Smooth muscle cell (in vitro differentiated cells): Measurements from ENCODE around the gene CKLF. TPM values are rescaled to one million over a fixed set of nuclear protein-coding genes. Genes with fewer than 3 reads are reported as not detected.

Source experiments
- DNase-seq: peaks from one replicate; lab custom pipeline; 2025; ENCODE audit not compliant: unreplicated experiment; lab: John Stamatoyannopoulos, UW
- H2AFZ ChIP-seq: fragments of 200-600 bp; sonication (generic); 2 replicates; pipeline ENCODE4 v1.6.0; 2016; ENCODE audit warnings: antibody characterized with exemption, low read depth, mild to moderate bottlenecking
- H3F3A ChIP-seq: fragments of 200-600 bp; sonication (generic); 2 replicates; pipeline ENCODE4 v1.6.0; 2017; ENCODE audit warnings: antibody characterized with exemption, low read depth
- H3K27ac ChIP-seq: fragments of 200-600 bp; sonication (generic); 2 replicates; pipeline ENCODE4 v1.5.1; 2016; ENCODE audit warnings: low read depth, mild to moderate bottlenecking
- H3K27me3 ChIP-seq: fragments of 200-600 bp; sonication (generic); 2 replicates; pipeline ENCODE4 v1.6.1; 2016; ENCODE audit warnings: low read depth, mild to moderate bottlenecking
- H3K36me3 ChIP-seq: fragments of 200-600 bp; sonication (generic); 2 replicates; pipeline ENCODE4 v1.5.1; 2016; ENCODE audit warnings: low read depth
- H3K4me1 ChIP-seq: fragments of 200-600 bp; sonication (generic); 2 replicates; pipeline ENCODE4 v1.5.1; 2016; ENCODE audit warnings: low read depth
- H3K4me2 ChIP-seq: fragments of 200-600 bp; sonication (generic); 2 replicates; pipeline ENCODE4 v1.6.0; 2016; ENCODE audit warnings: mild to moderate bottlenecking
- H3K4me3 ChIP-seq: fragments of 200-600 bp; sonication (generic); 2 replicates; pipeline ENCODE4 v1.5.1; 2016; ENCODE audit warnings: mild to moderate bottlenecking
- H3K79me2 ChIP-seq: fragments of 200-600 bp; sonication (generic); 2 replicates; pipeline ENCODE4 v1.6.0; 2016; ENCODE audit warnings: low read depth, mild to moderate bottlenecking
- H3K9ac ChIP-seq: fragments of 200-600 bp; sonication (generic); 2 replicates; pipeline ENCODE4 v1.6.0; 2016; ENCODE audit warnings: low read depth
- H3K9me3 ChIP-seq: fragments of 200-600 bp; sonication (generic); replicated peaks from 2 replicates; pipeline ENCODE4 v1.5.1; 2016; ENCODE audit warnings: low read depth
- H4K20me1 ChIP-seq: fragments of 200-600 bp; sonication (generic); 2 replicates; pipeline ENCODE4 v1.6.0; 2016; ENCODE audit warnings: low read depth
- WGBS: methylation state at CpG from one replicate; pipeline ENCODE4 v1.1.7; 2016; ENCODE audit warnings: low lambda C conversion rate; 5-methylcytosine and 5-hydroxymethylcytosine counted together
- polyA plus RNA-seq: library from polyadenylated mRNA; unstranded; fragments of >200 nt; fragmentation: Nextera tagmentation; extraction: Ambion mirVana; gene quantifications from 2 replicates; pipeline ENCODE4 v1.2.1, GENCODE V29; 2016
- total RNA-seq: library from RNA; depleted of rRNA; stranded (reverse); fragments of >200 nt; gene quantifications from 2 replicates; pipeline ENCODE4 v1.2.3, GENCODE V29; 2014
- TF ChIP-seq, protein P1 (sequence below): fragments of 200-600 bp; sonication (generic); IDR thresholded peaks from 2 replicates; pipeline ENCODE4 v1.5.1; 2017; ENCODE audit warnings: borderline replicate concordance, mild to moderate bottlenecking, antibody characterized with exemption; ENCODE audit not compliant: insufficient read depth, poor library complexity, severe bottlenecking

Gene CKLF
- total and polyA plus RNA-seq, 2 experiments from 2014 or later = 61.5 to 78.1 TPM

DNA sequence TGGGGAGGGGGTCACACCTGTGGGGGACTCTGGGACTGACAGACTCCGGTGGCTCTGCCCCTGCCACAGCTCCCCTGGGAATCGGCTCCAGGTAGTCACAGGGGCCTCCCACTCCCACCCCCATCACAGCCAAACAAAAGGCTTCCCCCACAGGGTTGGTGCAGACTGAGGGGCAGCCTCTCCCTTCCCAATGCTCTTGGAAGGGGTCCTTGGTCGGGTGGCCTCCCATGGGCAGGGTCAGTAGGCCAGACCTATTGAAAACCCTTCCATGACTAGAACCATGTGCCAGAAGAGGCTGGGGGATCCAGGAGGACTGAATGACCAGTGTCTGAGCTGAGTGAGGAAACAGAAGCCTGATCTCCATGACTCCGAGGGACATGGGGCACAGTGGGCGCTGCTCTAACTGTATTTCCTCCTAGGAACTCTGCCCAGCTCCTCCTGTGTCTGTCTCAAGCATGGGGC is 31.1 kb upstream of the CKLF start:
- Histone ChIP-seq H3K27ac (peak overlapping the region; percentile 92), H3K27me3 (no peaks in the 10 kb centered on the region), H2AFZ (no peak overlapping the region), H3K4me1 (peaks cover 22% of the 10 kb centered on the region), H3K79me2 (no peaks in the 10 kb centered on the region), H3K4me3 (no peak overlapping the region), H4K20me1 (no peaks in the 10 kb centered on the region), H3K9me3 (no peaks in the 10 kb centered on the region), H3K9ac (peak overlapping the region; percentile 77), H3K36me3 (no peaks in the 10 kb centered on the region), H3F3A (peaks cover 8% of the 10 kb centered on the region), H3K4me2 (peak overlapping the region; percentile 25)
- TF ChIP-seq, protein P1, sequence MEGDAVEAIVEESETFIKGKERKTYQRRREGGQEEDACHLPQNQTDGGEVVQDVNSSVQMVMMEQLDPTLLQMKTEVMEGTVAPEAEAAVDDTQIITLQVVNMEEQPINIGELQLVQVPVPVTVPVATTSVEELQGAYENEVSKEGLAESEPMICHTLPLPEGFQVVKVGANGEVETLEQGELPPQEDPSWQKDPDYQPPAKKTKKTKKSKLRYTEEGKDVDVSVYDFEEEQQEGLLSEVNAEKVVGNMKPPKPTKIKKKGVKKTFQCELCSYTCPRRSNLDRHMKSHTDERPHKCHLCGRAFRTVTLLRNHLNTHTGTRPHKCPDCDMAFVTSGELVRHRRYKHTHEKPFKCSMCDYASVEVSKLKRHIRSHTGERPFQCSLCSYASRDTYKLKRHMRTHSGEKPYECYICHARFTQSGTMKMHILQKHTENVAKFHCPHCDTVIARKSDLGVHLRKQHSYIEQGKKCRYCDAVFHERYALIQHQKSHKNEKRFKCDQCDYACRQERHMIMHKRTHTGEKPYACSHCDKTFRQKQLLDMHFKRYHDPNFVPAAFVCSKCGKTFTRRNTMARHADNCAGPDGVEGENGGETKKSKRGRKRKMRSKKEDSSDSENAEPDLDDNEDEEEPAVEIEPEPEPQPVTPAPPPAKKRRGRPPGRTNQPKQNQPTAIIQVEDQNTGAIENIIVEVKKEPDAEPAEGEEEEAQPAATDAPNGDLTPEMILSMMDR = no peak
- 98% methylated on average over 5 of the region's 5 CpGs for WGBS
- no peak for DNase-seq

DNA sequence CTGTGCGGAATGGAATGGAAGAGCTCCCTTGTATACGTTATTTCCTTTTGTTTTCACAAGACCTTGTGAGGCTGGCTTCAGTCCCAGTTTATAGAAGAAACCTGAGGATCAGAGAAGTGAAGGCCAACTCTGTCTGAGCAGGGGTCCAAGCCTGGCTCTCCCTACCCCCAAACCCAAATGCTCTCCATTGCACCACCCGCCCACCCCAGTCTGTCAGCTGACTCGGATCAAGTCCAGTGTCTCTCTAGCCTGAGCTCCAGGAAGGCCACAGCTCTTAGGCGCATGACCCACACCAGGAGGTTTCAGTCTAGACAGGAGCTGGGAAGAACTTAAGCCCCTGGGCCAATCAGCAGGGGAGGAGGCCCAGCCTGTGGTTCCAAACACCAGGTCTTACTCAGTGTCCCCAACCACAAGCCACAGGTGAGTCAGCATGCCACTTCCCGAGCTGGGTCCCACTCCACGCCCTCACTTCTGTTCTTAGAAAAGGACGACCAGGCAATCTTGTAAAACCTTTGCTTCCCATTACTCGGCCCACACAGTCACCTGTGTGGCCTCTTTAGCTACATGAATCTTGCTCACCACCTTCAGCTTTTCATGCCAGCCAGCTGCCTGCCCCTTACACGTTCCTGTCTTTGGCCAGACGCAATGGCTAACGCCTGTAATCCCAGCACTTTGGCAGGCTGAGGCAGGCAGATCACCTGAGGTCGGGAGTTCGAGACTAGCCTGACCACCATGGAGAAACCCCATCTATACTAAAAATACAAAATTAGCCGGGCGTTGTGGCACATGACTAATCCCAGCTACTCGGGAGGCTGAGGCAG is 30.2 kb upstream of the CKLF start:
- Histone ChIP-seq H4K20me1 (no peaks in the 10 kb centered on the region), H3K4me3 (no peak overlapping the region), H3K79me2 (no peaks in the 10 kb centered on the region), H3F3A (peaks cover 6% of the 10 kb centered on the region), H3K4me2 (peak overlapping the region; percentile 25), H3K27me3 (no peaks in the 10 kb centered on the region), H3K27ac (peak overlapping the region; percentile 92), H2AFZ (no peak overlapping the region), H3K9ac (peak overlapping the region; percentile 77), H3K9me3 (no peaks in the 10 kb centered on the region), H3K36me3 (no peaks in the 10 kb centered on the region), H3K4me1 (peaks cover 16% of the 10 kb centered on the region)
- DNase-seq = no peak
- TF ChIP-seq, protein P1 = no peak
- 45% methylated on average over 17 of the region's 17 CpGs for WGBS

- Histone ChIP-seq H3K36me3 (no peaks in the 10 kb centered on the region), H3F3A (no peaks in the 10 kb centered on the region), H3K9ac (no peak overlapping the region), H3K27ac (peak overlapping the region; percentile 92), H3K27me3 (no peaks in the 10 kb centered on the region), H2AFZ (no peak overlapping the region), H3K4me1 (peaks cover 11% of the 10 kb centered on the region), H4K20me1 (no peaks in the 10 kb centered on the region), H3K4me2 (no peak overlapping the region), H3K9me3 (no peaks in the 10 kb centered on the region), H3K4me3 (no peak overlapping the region), H3K79me2 (no peaks in the 10 kb centered on the region)
- no peak for DNase-seq
- TF ChIP-seq, protein P1 = no peak
- WGBS = 94% methylated on average over 11 of the region's 11 CpGs
Measured at GRCh38 chr16:66522816-66523590, 29.4 kb upstream of the CKLF start.
